ENCODE results near the gene MYLK4. TPM values are rescaled to one million over a fixed set of nuclear protein-coding genes. Genes with fewer than 3 reads are reported as not detected.

The MYLK4 gene
- total and polyA plus RNA-seq, 4 donors: 0.07 to 0.65 (median 0.39) TPM

GRCh38 chr6:2748183-2748582 is 2.5 kb downstream of the MYLK4 start:
- Histone ChIP-seq H3K9me3 (ENCODE audit: control insufficient read depth in 4 of 4, low read length in 3 of 4) (no peaks in the 10 kb centered on the region), H3K4me3 (ENCODE audit: low read depth in 1 of 3, low read length in 3 of 3) (no peak overlapping the region), H3K36me3 (ENCODE audit: control insufficient read depth in 4 of 4, insufficient read depth in 3 of 4, low read depth in 1 of 4, low read length in 3 of 4) (no peaks in the 10 kb centered on the region), H3K27ac (ENCODE audit: low read depth in 1 of 2, low read length in 2 of 2) (no peak overlapping the region), H3K27me3 (ENCODE audit: control insufficient read depth in 4 of 4, insufficient read depth in 4 of 4, low read length in 3 of 4) (no peaks in the 10 kb centered on the region), H3K4me1 (ENCODE audit: control insufficient read depth in 4 of 4, insufficient read depth in 4 of 4, low read length in 3 of 4) (peaks cover 0 to 17% (median 15%) of the 10 kb centered on the region in 4 donors), H3K9ac (ENCODE audit: low read depth in 1 of 2, low read length in 2 of 2) (no peak overlapping the region)
- 90% methylated on average over 8 of the region's 8 CpGs for WGBS
- TF ChIP-seq MAX (IDR thresholded peaks at IDR 0.05) (no peak), FOXA1 (IDR thresholded peaks at IDR 0.05) (no peak), GABPA (IDR thresholded peaks at IDR 0.05 in 1 of 2, conservative IDR thresholded peaks at IDR 0.05 in 1 of 2) (no peak), FOXA2 (IDR thresholded peaks at IDR 0.05) (no peak), YY1 (IDR thresholded peaks at IDR 0.05) (no peak), HNF4G (IDR thresholded peaks at IDR 0.05) (no peak), SP1 (IDR thresholded peaks at IDR 0.05) (no peak)
- no peak for DNase-seq (ENCODE audit: low spot score)

- H3K9ac ChIP-seq (ENCODE audit: low read depth in 1 of 2, low read length in 2 of 2): no peak overlapping the region
- TF ChIP-seq RAD21 (IDR thresholded peaks at IDR 0.05) (no peak), TAF1 (conservative IDR thresholded peaks at IDR 0.05) (no peak), RXRA (IDR thresholded peaks at IDR 0.05) (no peak), MAX (IDR thresholded peaks at IDR 0.05) (no peak), HNF4G (IDR thresholded peaks at IDR 0.05) (no peak), CTCF (IDR thresholded peaks at IDR 0.05; ENCODE audit: low read depth, low read length, missing input control) (no peak), JUND (IDR thresholded peaks at IDR 0.05) (no peak), YY1 (IDR thresholded peaks at IDR 0.05) (no peak), SP1 (IDR thresholded peaks at IDR 0.05) (no peak), ZBTB33 (IDR thresholded peaks at IDR 0.05) (no peak), NR2F2 (IDR thresholded peaks at IDR 0.05) (no peak), FOXA2 (IDR thresholded peaks at IDR 0.05) (no peak), GABPA (IDR thresholded peaks at IDR 0.05 in 1 of 2, conservative IDR thresholded peaks at IDR 0.05 in 1 of 2) (no peak), ATF3 (IDR thresholded peaks at IDR 0.05) (no peak), REST (IDR thresholded peaks at IDR 0.05) (no peak), FOXA1 (IDR thresholded peaks at IDR 0.05) (no peak), EGR1 (IDR thresholded peaks at IDR 0.05; ENCODE audit: low read depth in 2 of 2) (no peak), HNF4A (conservative IDR thresholded peaks at IDR 0.05) (no peak)
- H3K27me3 ChIP-seq (ENCODE audit: control insufficient read depth in 4 of 4, insufficient read depth in 4 of 4, low read length in 3 of 4): no peaks in the 10 kb centered on the region
- WGBS: 82% methylated on average over 7 of the region's 7 CpGs
- no peaks in the 10 kb centered on the region for H3K36me3 ChIP-seq (ENCODE audit: control insufficient read depth in 4 of 4, insufficient read depth in 3 of 4, low read depth in 1 of 4, low read length in 3 of 4)
- no peak for DNase-seq (ENCODE audit: low spot score)
- H3K27ac ChIP-seq (ENCODE audit: low read depth in 1 of 2, low read length in 2 of 2): no peak overlapping the region
- no peak overlapping the region for H3K4me3 ChIP-seq (ENCODE audit: low read depth in 1 of 3, low read length in 3 of 3)
- peaks cover 0 to 20% (median 16%) of the 10 kb centered on the region in 4 donors for H3K4me1 ChIP-seq (ENCODE audit: control insufficient read depth in 4 of 4, insufficient read depth in 4 of 4, low read length in 3 of 4)
- H3K9me3 ChIP-seq (ENCODE audit: control insufficient read depth in 4 of 4, low read length in 3 of 4): no peaks in the 10 kb centered on the region
Observed at GRCh38 chr6:2746557-2747061, 4.1 kb downstream of the MYLK4 start.
